Neural cell (in vitro differentiated cells): ENCODE data around the gene CDH16. TPM values are rescaled to one million over a fixed set of nuclear protein-coding genes. Genes with fewer than 3 reads are reported as not detected.

ENCODE experiments used
- H2AFZ ChIP-seq: fragments of 200-600, 300-800 bp; sonication (generic), shearing (Covaris generic); 2 replicates; pipeline ENCODE4 v1.6.0; 2014; ENCODE audit warnings: low read depth, mild to moderate bottlenecking, antibody characterized with exemption, low read length, moderate library complexity
- H3F3A ChIP-seq: fragments of 200-600 bp; shearing (Covaris generic); 2 replicates; pipeline ENCODE4 v1.6.1; 2016; ENCODE audit warnings: mild to moderate bottlenecking, moderate library complexity, mixed read lengths, antibody characterized with exemption, low read length; ENCODE audit not compliant: insufficient read depth, poor library complexity, severe bottlenecking
- H3K27ac ChIP-seq: fragments of 200-600, 300-800 bp; sonication (generic), shearing (Covaris generic); 2 replicates; pipeline ENCODE4 v1.5.1; 2014; ENCODE audit warnings: mild to moderate bottlenecking, low read length, moderate library complexity
- H3K27me3 ChIP-seq: fragments of 300-800, 200-600 bp; sonication (generic), shearing (Covaris generic); 2 replicates; pipeline ENCODE4 v1.6.0; 2014; ENCODE audit warnings: mild to moderate bottlenecking, low read depth, low read length, moderate library complexity; ENCODE audit not compliant: insufficient read depth
- H3K36me3 ChIP-seq: fragments of 300-800, 200-600 bp; sonication (generic), shearing (Covaris generic); 2 replicates; pipeline ENCODE4 v1.5.1; 2014; ENCODE audit warnings: mild to moderate bottlenecking, antibody characterized with exemption, low read length, moderate library complexity; ENCODE audit not compliant: insufficient read depth
- H3K4me2 ChIP-seq: fragments of 300-800, 200-600 bp; sonication (generic), shearing (Covaris generic); 2 replicates; pipeline ENCODE4 v1.6.0; 2014; ENCODE audit warnings: mild to moderate bottlenecking, low read length
- H3K4me3 ChIP-seq: fragments of 300-800, 200-600 bp; sonication (generic), shearing (Covaris generic); 2 replicates; pipeline ENCODE4 v1.5.1; 2014; ENCODE audit warnings: mild to moderate bottlenecking, low read length, moderate library complexity
- H3K79me2 ChIP-seq: fragments of 200-600 bp; shearing (Covaris generic); replicated peaks from 2 replicates; pipeline ENCODE4 v1.6.0; 2014; ENCODE audit warnings: mild to moderate bottlenecking, low read length, moderate library complexity; ENCODE audit not compliant: insufficient read depth
- H3K9ac ChIP-seq: fragments of 300-800, 200-600 bp; sonication (generic), shearing (Covaris generic); 2 replicates; pipeline ENCODE4 v1.6.1; 2016; ENCODE audit warnings: mild to moderate bottlenecking, low read length, mixed read lengths
- H3K9me2 ChIP-seq: fragments of 200-600 bp; shearing (Covaris generic); 2 replicates; pipeline ENCODE4 v1.6.1; 2016; ENCODE audit warnings: mild to moderate bottlenecking, low read length, mixed read lengths; ENCODE audit not compliant: insufficient read depth
- H3K9me3 ChIP-seq: fragments of 200-600, 300-800 bp; sonication (generic), shearing (Covaris generic); 2 replicates; pipeline ENCODE4 v1.6.1; 2016; ENCODE audit warnings: mild to moderate bottlenecking, mixed run types, low read length, moderate library complexity, mixed read lengths
- H4K20me1 ChIP-seq: fragments of 200-600 bp; shearing (Covaris generic); 2 replicates; pipeline ENCODE4 v1.6.1; 2016; ENCODE audit warnings: mild to moderate bottlenecking, mixed run types; ENCODE audit not compliant: insufficient read depth
- CTCF ChIP-seq: fragments of 450-650 bp; IDR thresholded peaks from 2 replicates; pipeline ENCODE4 v1.5.1; 2014; ENCODE audit warnings: antibody characterized with exemption, mild to moderate bottlenecking, moderate library complexity; ENCODE audit not compliant: poor library complexity, severe bottlenecking
- EP300 ChIP-seq: fragments of 450-650 bp; conservative IDR thresholded peaks from 2 replicates; pipeline ENCODE4 v1.6.1; 2014; ENCODE audit warnings: antibody characterized with exemption, mild to moderate bottlenecking, moderate library complexity; ENCODE audit not compliant: poor library complexity, severe bottlenecking
- EZH2 ChIP-seq: fragments of 200-600, 300-800 bp; shearing (Covaris generic), sonication (generic); IDR thresholded peaks from 2 replicates; pipeline ENCODE4 v1.6.1; 2014; ENCODE audit warnings: antibody characterized with exemption, low read length, borderline replicate concordance, mild to moderate bottlenecking; ENCODE audit not compliant: insufficient read depth, poor library complexity, severe bottlenecking
- MXI1 ChIP-seq: fragments of 450-650 bp; conservative IDR thresholded peaks from 2 replicates; pipeline ENCODE4 v1.6.1; 2014; ENCODE audit warnings: antibody characterized with exemption, mild to moderate bottlenecking; ENCODE audit not compliant: poor library complexity, severe bottlenecking
- POLR2AphosphoS5 ChIP-seq: IDR thresholded peaks from 2 replicates; pipeline ENCODE4 v1.6.1; 2012
- RAD21 ChIP-seq: fragments of 450-650 bp; conservative IDR thresholded peaks from 2 replicates; pipeline ENCODE4 v1.6.1; 2014; ENCODE audit warnings: antibody characterized with exemption, mild to moderate bottlenecking, moderate library complexity
- REST ChIP-seq: IDR thresholded peaks from 2 replicates; pipeline ENCODE4 v1.6.1; 2012; ENCODE audit warnings: borderline replicate concordance
- SMC3 ChIP-seq: fragments of 450-650 bp; conservative IDR thresholded peaks from 2 replicates; pipeline ENCODE4 v1.6.1; 2014; ENCODE audit warnings: antibody characterized with exemption, mild to moderate bottlenecking, moderate library complexity; ENCODE audit not compliant: poor library complexity
- TAF1 ChIP-seq: IDR thresholded peaks from 2 replicates; pipeline ENCODE4 v1.6.1; 2012; ENCODE audit warnings: low read depth
- polyA plus RNA-seq: library from polyadenylated mRNA; depleted of rRNA; stranded (reverse); fragments of >200 nt; gene quantifications from 2 replicates; pipeline ENCODE4 v1.2.3, GENCODE V29; 2014

CDH16 gene
- polyA plus RNA-seq, 1 donor from 2014 or later = not detected

- Histone ChIP-seq H2AFZ (no peak overlapping the region), H3K4me3 (no peak overlapping the region), H3F3A (no peaks in the 10 kb centered on the region), H3K27ac (no peak overlapping the region), H3K9ac (no peak overlapping the region), H3K4me2 (no peak overlapping the region), H3K9me2 (no peaks in the 10 kb centered on the region), H3K27me3 (no peaks in the 10 kb centered on the region), H3K9me3 (no peaks in the 10 kb centered on the region), H3K36me3 (no peaks in the 10 kb centered on the region), H4K20me1 (no peaks in the 10 kb centered on the region), H3K79me2 (peaks cover 10% of the 10 kb centered on the region)
- TF ChIP-seq POLR2AphosphoS5 (no peak), MXI1 (no peak), CTCF (no peak), EP300 (no peak), RAD21 (no peak), TAF1 (no peak), SMC3 (no peak)
These were observed 13.0 kb upstream of the CDH16 start for GRCh38 chr16:66931665-66932064.

- Histone ChIP-seq H3K9me2 (no peaks in the 10 kb centered on the region), H3K27ac (no peak overlapping the region), H2AFZ (no peak overlapping the region), H3K4me2 (no peak overlapping the region), H3K4me3 (no peak overlapping the region), H3F3A (no peaks in the 10 kb centered on the region), H4K20me1 (no peaks in the 10 kb centered on the region), H3K79me2 (peaks cover 8% of the 10 kb centered on the region), H3K27me3 (peaks cover 12% of the 10 kb centered on the region), H3K36me3 (no peaks in the 10 kb centered on the region), H3K9ac (no peak overlapping the region), H3K9me3 (no peaks in the 10 kb centered on the region)
- TF ChIP-seq REST (no peak), TAF1 (no peak), EZH2 (no peak), EP300 (no peak), SMC3 (no peak), RAD21 (no peak), CTCF (no peak), MXI1 (no peak), POLR2AphosphoS5 (no peak)
These were observed 11.5 kb upstream of the CDH16 start for GRCh38 chr16:66930189-66930588.
